ENCODE data around the gene UGT1A6.
"Not testable (repeated sequence)": the region's sequence is repeated elsewhere in the genome, so short reads cannot be mapped to it uniquely, and the experiment has no call there.

Gene UGT1A6

GRCh38 chr2:233692648-233693047, at the start of gene UGT1A6:
Gene UGT1A6 (plus strand): TSS chr2:233692890. CDS start chr2:233693005, 115 bp downstream.
- Histone ChIP-seq H3K36me3 (ENCODE audit: control insufficient read depth, insufficient read depth, low read length) (no peaks in the 10 kb centered on the region), H3K4me3 (ENCODE audit: low read length) (no peak within 1 kb of the TSS), H3K4me1 (ENCODE audit: control insufficient read depth, insufficient read depth, low read length) (no peaks in the 10 kb centered on the region), H3K27me3 (ENCODE audit: control insufficient read depth, insufficient read depth, low read length) (no peaks in the 10 kb centered on the region), H3K9ac (ENCODE audit: low read length) (no peak within 1 kb of the TSS), H3K27ac (ENCODE audit: low read depth, low read length) (no peak within 1 kb of the TSS)

- Histone ChIP-seq H3K27me3 (ENCODE audit: control insufficient read depth, insufficient read depth, low read length) (no peaks in the 10 kb centered on the region), H3K4me3 (ENCODE audit: low read length) (no peak overlapping the region), H3K36me3 (ENCODE audit: control insufficient read depth, insufficient read depth, low read length) (no peaks in the 10 kb centered on the region), H3K27ac (ENCODE audit: low read depth, low read length) (no peak overlapping the region), H3K4me1 (ENCODE audit: control insufficient read depth, insufficient read depth, low read length) (no peaks in the 10 kb centered on the region), H3K9ac (ENCODE audit: low read length) (no peak overlapping the region)
Observed at GRCh38 chr2:233643128-233643527, 49.6 kb upstream of the UGT1A6 start.

GRCh38 chr2:233646033-233646432, 46.7 kb upstream of the UGT1A6 start:
- not testable (repeated sequence) for H3K36me3 ChIP-seq (ENCODE audit: control insufficient read depth, insufficient read depth, low read length); H3K27ac ChIP-seq (ENCODE audit: low read depth, low read length); H3K9ac ChIP-seq (ENCODE audit: low read length); H3K4me3 ChIP-seq (ENCODE audit: low read length); H3K4me1 ChIP-seq (ENCODE audit: control insufficient read depth, insufficient read depth, low read length); H3K27me3 ChIP-seq (ENCODE audit: control insufficient read depth, insufficient read depth, low read length)

- H3K4me1 ChIP-seq (ENCODE audit: control insufficient read depth, insufficient read depth, low read length): no peaks in the 10 kb centered on the region
- no peaks in the 10 kb centered on the region for H3K27me3 ChIP-seq (ENCODE audit: control insufficient read depth, insufficient read depth, low read length)
- no peaks in the 10 kb centered on the region for H3K36me3 ChIP-seq (ENCODE audit: control insufficient read depth, insufficient read depth, low read length)
- H3K4me3 ChIP-seq (ENCODE audit: low read length): no peak overlapping the region
- H3K27ac ChIP-seq (ENCODE audit: low read depth, low read length): no peak overlapping the region
- H3K9ac ChIP-seq (ENCODE audit: low read length): no peak overlapping the region
Observed at GRCh38 chr2:233650981-233651380, 41.7 kb upstream of the UGT1A6 start.

DNA sequence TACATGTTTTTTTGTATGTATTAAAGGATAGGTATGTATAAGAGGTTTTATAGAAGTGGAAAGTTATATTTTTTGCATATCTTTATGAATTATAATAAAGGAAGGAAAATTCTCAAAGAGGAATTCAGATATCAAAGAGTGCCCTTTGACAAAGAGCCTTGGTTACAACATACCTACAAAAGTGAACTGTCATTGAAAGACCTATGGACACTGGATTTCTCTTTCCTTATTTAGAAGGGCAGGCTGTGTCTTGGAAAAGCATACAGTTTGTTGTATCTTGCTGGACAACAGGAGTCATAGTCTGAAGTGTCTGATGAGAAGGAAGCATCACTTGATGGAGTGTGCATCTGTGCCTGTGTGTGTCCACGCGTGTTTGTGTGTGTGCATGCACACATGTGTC, 41.3 kb upstream of the UGT1A6 start:
- Histone ChIP-seq H3K36me3 (ENCODE audit: control insufficient read depth, insufficient read depth, low read length) (no peaks in the 10 kb centered on the region), H3K27me3 (ENCODE audit: control insufficient read depth, insufficient read depth, low read length) (no peaks in the 10 kb centered on the region), H3K4me1 (ENCODE audit: control insufficient read depth, insufficient read depth, low read length) (no peaks in the 10 kb centered on the region), H3K9ac (ENCODE audit: low read length) (no peak overlapping the region), H3K27ac (ENCODE audit: low read depth, low read length) (no peak overlapping the region), H3K4me3 (ENCODE audit: low read length) (no peak overlapping the region)

DNA sequence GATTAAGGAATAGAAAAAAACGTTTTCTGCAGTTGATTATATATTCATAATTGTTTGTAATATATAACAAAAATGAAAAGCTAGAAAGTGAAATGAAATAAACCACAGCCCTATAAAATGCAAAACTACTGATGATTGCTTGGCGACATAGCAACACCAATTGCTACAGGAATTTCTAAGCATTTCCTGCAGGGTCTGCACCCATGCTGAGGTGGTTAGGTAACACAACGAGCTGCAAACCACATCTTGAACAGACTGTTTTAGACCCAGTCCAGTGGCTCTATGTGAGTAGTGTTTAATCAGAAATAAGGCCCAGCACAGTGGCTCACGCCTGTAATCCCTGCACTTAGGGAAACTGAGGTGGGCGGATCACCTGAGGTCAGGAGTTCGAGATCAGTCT, 38.2 kb upstream of the UGT1A6 start:
- no peaks in the 10 kb centered on the region for H3K27me3 ChIP-seq (ENCODE audit: control insufficient read depth, insufficient read depth, low read length)
- H3K4me1 ChIP-seq (ENCODE audit: control insufficient read depth, insufficient read depth, low read length): no peaks in the 10 kb centered on the region
- no peak overlapping the region for H3K9ac ChIP-seq (ENCODE audit: low read length)
- H3K36me3 ChIP-seq (ENCODE audit: control insufficient read depth, insufficient read depth, low read length): no peaks in the 10 kb centered on the region
- no peak overlapping the region for H3K4me3 ChIP-seq (ENCODE audit: low read length)
- H3K27ac ChIP-seq (ENCODE audit: low read depth, low read length): no peak overlapping the region

- Histone ChIP-seq H3K27ac (ENCODE audit: low read depth, low read length) (no peak overlapping the region), H3K9ac (ENCODE audit: low read length) (no peak overlapping the region), H3K4me1 (ENCODE audit: control insufficient read depth, insufficient read depth, low read length) (no peaks in the 10 kb centered on the region), H3K27me3 (ENCODE audit: control insufficient read depth, insufficient read depth, low read length) (no peaks in the 10 kb centered on the region), H3K4me3 (ENCODE audit: low read length) (no peak overlapping the region), H3K36me3 (ENCODE audit: control insufficient read depth, insufficient read depth, low read length) (no peaks in the 10 kb centered on the region)
Observed at GRCh38 chr2:233655043-233655442, 37.6 kb upstream of the UGT1A6 start.

DNA sequence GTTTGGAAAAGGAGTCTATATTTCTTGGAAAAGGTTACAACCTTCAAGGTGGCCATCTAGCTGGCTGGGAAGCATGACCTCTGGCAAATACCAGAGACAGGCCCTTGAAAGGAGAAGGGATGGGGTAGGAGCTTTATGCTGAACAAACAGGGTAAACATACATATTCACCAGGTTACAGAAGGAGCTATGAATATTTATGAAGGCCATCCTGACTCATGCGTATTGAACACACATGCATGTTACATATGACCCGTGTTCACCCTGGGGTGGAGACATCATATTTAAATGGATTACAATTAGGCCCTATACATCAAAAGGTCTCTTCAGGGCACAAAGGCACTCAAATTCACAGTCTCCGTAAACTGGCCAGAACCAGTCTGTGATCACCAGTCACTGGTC, 36.7 kb upstream of the UGT1A6 start:
- not testable (repeated sequence) for H3K27me3 ChIP-seq (ENCODE audit: control insufficient read depth, insufficient read depth, low read length); H3K4me1 ChIP-seq (ENCODE audit: control insufficient read depth, insufficient read depth, low read length); H3K27ac ChIP-seq (ENCODE audit: low read depth, low read length); H3K36me3 ChIP-seq (ENCODE audit: control insufficient read depth, insufficient read depth, low read length); H3K4me3 ChIP-seq (ENCODE audit: low read length); H3K9ac ChIP-seq (ENCODE audit: low read length)

GRCh38 chr2:233656443-233656842, 36.2 kb upstream of the UGT1A6 start:
- Histone ChIP-seq H3K27ac (ENCODE audit: low read depth, low read length) (no peak overlapping the region), H3K9ac (ENCODE audit: low read length) (no peak overlapping the region), H3K27me3 (ENCODE audit: control insufficient read depth, insufficient read depth, low read length) (no peaks in the 10 kb centered on the region), H3K4me3 (ENCODE audit: low read length) (no peak overlapping the region), H3K36me3 (ENCODE audit: control insufficient read depth, insufficient read depth, low read length) (no peaks in the 10 kb centered on the region), H3K4me1 (ENCODE audit: control insufficient read depth, insufficient read depth, low read length) (no peaks in the 10 kb centered on the region)

GRCh38 chr2:233658610-233659009, 34.1 kb upstream of the UGT1A6 start:
- no peaks in the 10 kb centered on the region for H3K4me1 ChIP-seq (ENCODE audit: control insufficient read depth, insufficient read depth, low read length)
- no peak overlapping the region for H3K4me3 ChIP-seq (ENCODE audit: low read length)
- H3K27me3 ChIP-seq (ENCODE audit: control insufficient read depth, insufficient read depth, low read length): no peaks in the 10 kb centered on the region
- no peaks in the 10 kb centered on the region for H3K36me3 ChIP-seq (ENCODE audit: control insufficient read depth, insufficient read depth, low read length)
- H3K9ac ChIP-seq (ENCODE audit: low read length): no peak overlapping the region
- no peak overlapping the region for H3K27ac ChIP-seq (ENCODE audit: low read depth, low read length)

DNA sequence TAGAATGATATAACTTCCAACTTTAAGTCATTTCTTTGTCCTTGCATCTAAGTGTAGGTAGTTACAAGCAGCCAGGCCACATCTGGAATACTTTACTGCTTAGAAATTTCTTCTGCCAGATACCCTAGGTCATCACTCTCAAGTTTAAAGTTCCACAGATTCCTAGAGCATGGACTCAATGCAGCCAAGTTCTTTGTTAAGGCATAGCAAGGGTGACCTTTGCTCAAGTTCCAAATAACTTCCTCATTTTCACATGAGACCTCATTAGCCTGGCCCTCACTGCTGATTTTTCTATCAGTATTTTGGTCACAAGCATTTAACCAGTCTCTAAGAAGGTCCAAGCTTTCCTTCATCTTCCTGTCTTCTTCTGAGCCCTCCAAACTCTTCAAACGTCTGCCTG, 28.8 kb upstream of the UGT1A6 start:
- H3K4me3 ChIP-seq (ENCODE audit: low read length): no peak overlapping the region
- H3K27ac ChIP-seq (ENCODE audit: low read depth, low read length): no peak overlapping the region
- H3K36me3 ChIP-seq (ENCODE audit: control insufficient read depth, insufficient read depth, low read length): no peaks in the 10 kb centered on the region
- no peaks in the 10 kb centered on the region for H3K4me1 ChIP-seq (ENCODE audit: control insufficient read depth, insufficient read depth, low read length)
- H3K27me3 ChIP-seq (ENCODE audit: control insufficient read depth, insufficient read depth, low read length): no peaks in the 10 kb centered on the region
- no peak overlapping the region for H3K9ac ChIP-seq (ENCODE audit: low read length)

DNA sequence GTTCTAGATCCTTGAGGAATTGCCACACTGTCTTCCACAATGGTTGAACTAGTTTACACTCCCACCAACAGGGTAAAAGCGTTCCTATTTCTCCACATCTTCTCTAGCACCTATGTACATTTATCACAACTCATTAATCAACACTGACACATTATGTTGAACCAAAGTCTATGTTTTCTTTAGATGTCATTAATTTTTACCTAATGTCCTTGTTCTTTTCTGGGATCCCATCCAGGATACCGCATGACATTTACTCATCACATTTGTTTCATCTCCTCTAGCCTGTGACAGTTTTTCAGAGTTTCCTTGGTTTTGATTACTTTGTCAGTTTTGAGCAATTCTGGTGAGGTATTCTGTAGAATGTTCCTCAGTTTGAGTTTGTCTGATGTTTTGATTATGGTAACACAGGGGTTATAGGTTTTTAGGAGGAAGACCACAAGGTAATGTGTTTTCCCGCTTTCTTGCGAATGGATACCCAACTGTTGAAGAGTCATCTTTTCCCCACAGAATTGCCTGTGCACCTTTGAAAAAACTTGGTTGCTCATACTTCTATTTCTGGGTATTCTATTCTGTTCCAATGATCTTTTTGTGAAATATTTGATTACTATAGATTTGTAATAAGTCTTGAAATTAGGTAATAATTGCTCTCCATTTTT, 24.0 kb upstream of the UGT1A6 start:
- Histone ChIP-seq H3K9ac (ENCODE audit: low read length) (no peak overlapping the region), H3K27me3 (ENCODE audit: control insufficient read depth, insufficient read depth, low read length) (no peaks in the 10 kb centered on the region), H3K4me1 (ENCODE audit: control insufficient read depth, insufficient read depth, low read length) (no peaks in the 10 kb centered on the region), H3K4me3 (ENCODE audit: low read length) (no peak overlapping the region), H3K27ac (ENCODE audit: low read depth, low read length) (no peak overlapping the region), H3K36me3 (ENCODE audit: control insufficient read depth, insufficient read depth, low read length) (no peaks in the 10 kb centered on the region)

DNA sequence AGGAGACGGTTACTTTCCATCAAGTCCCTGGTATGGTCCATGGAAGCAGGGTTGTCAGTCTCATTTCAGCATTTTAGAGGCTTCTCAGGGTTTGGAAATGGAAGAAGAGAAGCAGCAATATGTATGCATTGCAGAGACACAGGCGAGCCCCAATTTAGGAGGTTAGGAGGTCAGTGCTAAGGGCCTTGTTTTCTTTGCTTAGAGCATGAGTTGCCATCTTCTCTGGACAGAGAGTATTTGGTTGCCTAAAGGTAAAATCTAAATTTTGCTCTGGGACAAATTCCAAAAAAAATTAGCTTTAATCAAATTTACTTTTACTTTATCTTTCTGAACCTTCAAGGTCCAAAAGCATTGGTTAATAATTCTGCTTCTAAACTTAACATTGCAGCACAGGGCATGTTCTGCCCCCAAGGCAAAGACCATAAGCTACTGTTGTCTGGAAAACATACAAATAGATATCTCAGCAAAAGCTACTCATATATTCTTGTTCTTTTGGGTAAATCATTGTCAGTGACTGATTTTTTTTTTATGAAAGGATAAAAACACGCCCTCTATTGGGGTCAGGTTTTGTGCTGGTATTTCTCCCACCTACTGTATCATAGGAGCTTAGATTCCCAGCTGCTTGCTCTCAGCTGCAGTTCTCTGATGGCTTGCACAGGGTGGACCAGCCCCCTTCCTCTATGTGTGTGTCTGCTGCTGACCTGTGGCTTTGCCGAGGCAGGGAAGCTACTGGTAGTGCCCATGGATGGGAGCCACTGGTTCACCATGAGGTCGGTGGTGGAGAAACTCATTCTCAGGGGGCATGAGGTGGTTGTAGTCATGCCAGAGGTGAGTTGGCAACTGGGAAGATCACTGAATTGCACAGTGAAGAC, 21.2 kb upstream of the UGT1A6 start, which contains the start of gene UGT1A9:
Gene UGT1A9 (plus strand): TSS at position 609 of the 872 bp plus-strand sequence. CDS start 37 bp downstream, at position 646.
- Histone ChIP-seq H3K4me1 (ENCODE audit: control insufficient read depth, insufficient read depth, low read length) (no peaks in the 10 kb centered on the region), H3K4me3 (ENCODE audit: low read length) (no peak within 1 kb of the TSS), H3K36me3 (ENCODE audit: control insufficient read depth, insufficient read depth, low read length) (no peaks in the 10 kb centered on the region), H3K27me3 (ENCODE audit: control insufficient read depth, insufficient read depth, low read length) (no peaks in the 10 kb centered on the region), H3K9ac (ENCODE audit: low read length) (no peak within 1 kb of the TSS), H3K27ac (ENCODE audit: low read depth, low read length) (no peak within 1 kb of the TSS)

All from rectal smooth muscle tissue (tissue), 1 donor.